ENCODE data around the gene MB. TPM values are rescaled to one million over a fixed set of nuclear protein-coding genes. Genes with fewer than 3 reads are reported as not detected.

MB gene
- polyA plus RNA-seq, 3 donors: not detected

- Mint-ChIP-seq H3K4me1 (peaks cover 37% of the 10 kb centered on the region), H3K27me3 (ENCODE audit: low read depth in 3 of 3) (peaks cover 15 to 18% (median 17%) of the 10 kb centered on the region in 3 donors), H3K27ac (peak overlapping the region in 1 of 7 donors; percentile 49), H3K36me3 (no peaks in the 10 kb centered on the region), H3K9me3 (peaks cover 0 to 2% (median 0%) of the 10 kb centered on the region in 7 donors), H3K4me3 (peak overlapping the region in 1 of 2 donors; percentile 51)
- H3K36me3 ChIP-seq (replicated peaks in 1 of 2; ENCODE audit: control insufficient read depth in 1 of 2, insufficient read depth in 2 of 2, low read length in 2 of 2): no peaks in the 10 kb centered on the region
- no peak overlapping the region for H3K4me2 ChIP-seq (replicated peaks; ENCODE audit: extremely low read depth, low read length, poor library complexity, severe bottlenecking)
- intact Hi-C loops (cut with micrococcal nuclease): no loop called here
- no peaks in the 10 kb centered on the region for H3K79me2 ChIP-seq (ENCODE audit: insufficient read depth, low read length)
- no peaks in the 10 kb centered on the region for H4K20me1 ChIP-seq (ENCODE audit: insufficient read depth, low read length)
- H3K4me1 ChIP-seq (ENCODE audit: control insufficient read depth in 1 of 2, insufficient read depth in 2 of 2, low read length in 2 of 2): peaks cover 25 to 32% of the 10 kb centered on the region in 2 donors
- no peak overlapping the region for H2AFZ ChIP-seq (ENCODE audit: insufficient read depth, low read depth, low read length, poor library complexity, severe bottlenecking)
- TF ChIP-seq, protein P1, sequence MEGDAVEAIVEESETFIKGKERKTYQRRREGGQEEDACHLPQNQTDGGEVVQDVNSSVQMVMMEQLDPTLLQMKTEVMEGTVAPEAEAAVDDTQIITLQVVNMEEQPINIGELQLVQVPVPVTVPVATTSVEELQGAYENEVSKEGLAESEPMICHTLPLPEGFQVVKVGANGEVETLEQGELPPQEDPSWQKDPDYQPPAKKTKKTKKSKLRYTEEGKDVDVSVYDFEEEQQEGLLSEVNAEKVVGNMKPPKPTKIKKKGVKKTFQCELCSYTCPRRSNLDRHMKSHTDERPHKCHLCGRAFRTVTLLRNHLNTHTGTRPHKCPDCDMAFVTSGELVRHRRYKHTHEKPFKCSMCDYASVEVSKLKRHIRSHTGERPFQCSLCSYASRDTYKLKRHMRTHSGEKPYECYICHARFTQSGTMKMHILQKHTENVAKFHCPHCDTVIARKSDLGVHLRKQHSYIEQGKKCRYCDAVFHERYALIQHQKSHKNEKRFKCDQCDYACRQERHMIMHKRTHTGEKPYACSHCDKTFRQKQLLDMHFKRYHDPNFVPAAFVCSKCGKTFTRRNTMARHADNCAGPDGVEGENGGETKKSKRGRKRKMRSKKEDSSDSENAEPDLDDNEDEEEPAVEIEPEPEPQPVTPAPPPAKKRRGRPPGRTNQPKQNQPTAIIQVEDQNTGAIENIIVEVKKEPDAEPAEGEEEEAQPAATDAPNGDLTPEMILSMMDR (IDR thresholded peaks at IDR 0.05): no peak
- no peak overlapping the region for H3K27ac ChIP-seq (ENCODE audit: low read depth in 1 of 2, low read length in 2 of 2)
- no peak overlapping the region for H3K4me3 ChIP-seq (replicated peaks in 1 of 3; ENCODE audit: low read depth in 2 of 3, low read length in 3 of 3)
- no peak for DNase-seq
- no peak overlapping the region for H3K9ac ChIP-seq (ENCODE audit: insufficient read depth, low read length, poor library complexity, severe bottlenecking)
- H3K9me3 ChIP-seq (replicated peaks in 1 of 2; ENCODE audit: control insufficient read depth in 1 of 2, insufficient read depth in 1 of 2, low read length in 2 of 2): no peaks in the 10 kb centered on the region
- no peaks in the 10 kb centered on the region for H3K27me3 ChIP-seq (ENCODE audit: control insufficient read depth in 2 of 2, insufficient read depth in 2 of 2, low read length in 2 of 2)
- 57% methylated on average over 6 of the region's 6 CpGs for WGBS (ENCODE audit: insufficient coverage)
Observed at GRCh38 chr22:35615156-35615555, 2.0 kb downstream of the MB start.

DNA sequence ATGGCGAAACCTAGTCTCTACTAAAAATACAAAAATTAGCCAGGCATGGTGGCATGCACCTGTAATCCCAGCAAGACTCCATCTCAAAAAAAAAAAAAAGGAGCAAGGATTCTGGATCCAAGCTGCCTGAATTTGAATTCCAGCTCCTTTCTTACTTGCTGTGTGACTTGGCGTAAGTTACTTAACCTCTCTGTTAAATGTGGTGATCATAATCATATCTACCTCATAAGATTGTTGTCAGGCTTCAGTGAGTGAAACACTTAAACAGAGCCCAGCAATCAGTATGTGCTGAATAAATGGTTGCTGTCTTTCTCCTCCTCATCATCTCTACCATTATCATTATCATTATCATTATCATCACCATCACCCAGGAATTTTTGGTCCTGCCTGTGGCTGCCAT is 2.7 kb downstream of the MB start:
- no peak overlapping the region for H3K27ac Mint-ChIP-seq
- Histone ChIP-seq H3K27ac (ENCODE audit: low read depth in 1 of 2, low read length in 2 of 2) (no peak overlapping the region), H2AFZ (ENCODE audit: insufficient read depth, low read depth, low read length, poor library complexity, severe bottlenecking) (no peak overlapping the region), H3K4me3 (replicated peaks in 1 of 3; ENCODE audit: low read depth in 2 of 3, low read length in 3 of 3) (no peak overlapping the region), H3K4me2 (replicated peaks; ENCODE audit: extremely low read depth, low read length, poor library complexity, severe bottlenecking) (no peak overlapping the region), H3K9me3 (replicated peaks in 1 of 2; ENCODE audit: control insufficient read depth in 1 of 2, insufficient read depth in 1 of 2, low read length in 2 of 2) (no peaks in the 10 kb centered on the region), H3K36me3 (replicated peaks in 1 of 2; ENCODE audit: control insufficient read depth in 1 of 2, insufficient read depth in 2 of 2, low read length in 2 of 2) (no peaks in the 10 kb centered on the region), H3K79me2 (ENCODE audit: insufficient read depth, low read length) (no peaks in the 10 kb centered on the region), H3K4me1 (ENCODE audit: control insufficient read depth in 1 of 2, insufficient read depth in 2 of 2, low read length in 2 of 2) (peaks cover 25 to 32% of the 10 kb centered on the region in 2 donors), H3K27me3 (ENCODE audit: control insufficient read depth in 2 of 2, insufficient read depth in 2 of 2, low read length in 2 of 2) (no peaks in the 10 kb centered on the region), H4K20me1 (ENCODE audit: insufficient read depth, low read length) (no peaks in the 10 kb centered on the region), H3K9ac (ENCODE audit: insufficient read depth, low read length, poor library complexity, severe bottlenecking) (no peak overlapping the region)
- intact Hi-C loops (cut with micrococcal nuclease): no loop called here
- H3K36me3 Mint-ChIP-seq: no peaks in the 10 kb centered on the region
- TF ChIP-seq, protein P1 (IDR thresholded peaks at IDR 0.05): no peak
- no peak overlapping the region for H3K4me3 Mint-ChIP-seq
- WGBS (ENCODE audit: insufficient coverage): no CpG with 5 or more reads among the region's 2 CpGs
- peaks cover 15 to 20% (median 19%) of the 10 kb centered on the region in 3 donors for H3K27me3 Mint-ChIP-seq (ENCODE audit: low read depth in 3 of 3)
- peaks cover 0 to 2% (median 0%) of the 10 kb centered on the region in 7 donors for H3K9me3 Mint-ChIP-seq
- DNase-seq: no peak
- H3K4me1 Mint-ChIP-seq: peaks cover 37% of the 10 kb centered on the region
